B cell (primary cell): ENCODE measurements around the gene NDUFB6. TPM values are rescaled to one million over a fixed set of nuclear protein-coding genes. Genes with fewer than 3 reads are reported as not detected.

Experiments used
- ATAC-seq: fragments of 200-7000 bp; cut with Tn5 transposase; one replicate; pipeline ENCODE4 v1.10.0; 2021; ENCODE audit warnings: low read depth, mild to moderate bottlenecking, moderate number of reproducible peaks, moderate library complexity
- CTCF ChIA-PET: fragments of 350-600 bp; sonication (Branson Sonifier 250); formaldehyde crosslinking; loops from one replicate; lab custom pipeline; 2021; ENCODE audit warnings: antibody characterized with exemption, inconsistent platforms; lab: Charles Lee
- POLR2A ChIA-PET: fragments of 350-600 bp; sonication (Branson Sonifier 250); formaldehyde crosslinking; loops from one replicate; lab custom pipeline; 2021; ENCODE audit warnings: antibody characterized with exemption; lab: Charles Lee
- DNase-seq: peaks from one replicate; pipeline ENCODE4 v3.0.0; 2013
- H2AFZ ChIP-seq: 2 replicates; pipeline ENCODE4 v1.6.1; 2012; ENCODE audit warnings: mild to moderate bottlenecking, low read depth, low read length; ENCODE audit not compliant: insufficient read depth, poor library complexity, severe bottlenecking
- H3K27ac ChIP-seq, 2 donors: 1 replicate in 1 of 2; 2 replicates in 1 of 2; pipeline ENCODE4 v1.5.1; 2012 to 2013; ENCODE audit warnings: low read length in 2 of 2, mild to moderate bottlenecking in 2 of 2, moderate library complexity in 1 of 2
- H3K27me3 ChIP-seq, 4 experiments: fragments of 200-600 bp in 1 of 4; sonication (generic) in 1 of 4; replicated peaks in 1 of 4; 1 replicate in 2 of 4; 2 replicates in 2 of 4; pipeline versions ENCODE4 v1.6.1 to v1.7.0; 2013 to 2016; ENCODE audit warnings: low read length in 3 of 4, mild to moderate bottlenecking in 2 of 4, mixed read lengths in 1 of 4, moderate library complexity in 1 of 4; ENCODE audit not compliant: insufficient read depth in 4 of 4, control insufficient read depth in 3 of 4; ENCODE audit errors: control extremely low read depth in 1 of 4
- H3K36me3 ChIP-seq, 2 experiments: replicated peaks in 1 of 2; 1 replicate in 1 of 2; 2 replicates in 1 of 2; pipeline versions ENCODE4 v1.6.1 to v1.7.1; 2013; ENCODE audit warnings: low read length in 1 of 2; ENCODE audit not compliant: insufficient read depth in 2 of 2, control insufficient read depth in 1 of 2; ENCODE audit errors: control extremely low read depth in 1 of 2, extremely low read depth in 1 of 2
- H3K4me1 ChIP-seq, 2 donors: fragments of 200-600 bp in 1 of 2; sonication (generic) in 1 of 2; 1 replicate in 1 of 2; 2 replicates in 1 of 2; pipeline versions ENCODE4 v1.5.1 to v1.6.1; 2013 to 2017; ENCODE audit warnings: low read length in 2 of 2; ENCODE audit not compliant: control insufficient read depth in 2 of 2, insufficient read depth in 2 of 2
- H3K4me2 ChIP-seq: replicated peaks from 2 replicates; pipeline ENCODE3; 2012; ENCODE audit warnings: mild to moderate bottlenecking, low read depth, low read length; ENCODE audit not compliant: poor library complexity, severe bottlenecking
- H3K4me3 ChIP-seq, 5 experiments: fragments of 200-600 bp in 1 of 5; sonication (generic) in 1 of 5; 1 replicate in 3 of 5; 2 replicates in 2 of 5; pipeline versions ENCODE4 v1.5.1 to v1.7.0; 2011 to 2016; ENCODE audit warnings: low read length in 4 of 5, mild to moderate bottlenecking in 4 of 5, low read depth in 2 of 5, control low read depth in 1 of 5, moderate library complexity in 1 of 5; ENCODE audit not compliant: insufficient read depth in 1 of 5; ENCODE audit errors: control extremely low read depth in 1 of 5, extremely low read depth in 1 of 5
- H3K79me2 ChIP-seq: fragments of 200-600 bp; sonication (generic); one replicate; pipeline ENCODE4 v1.6.0; 2016; ENCODE audit warnings: low read length; ENCODE audit not compliant: control insufficient read depth, insufficient read depth
- H3K9ac ChIP-seq: fragments of 200-600 bp; sonication (generic); 2 replicates; pipeline ENCODE4 v1.6.1; 2017; ENCODE audit warnings: mild to moderate bottlenecking, low read length, moderate library complexity
- H3K9me3 ChIP-seq, 3 donors: one replicate each; pipeline versions ENCODE4 v1.6.1 to v1.7.1; 2013; ENCODE audit warnings: low read length in 2 of 3; ENCODE audit not compliant: control insufficient read depth in 2 of 3, insufficient read depth in 1 of 3; ENCODE audit errors: control extremely low read depth in 1 of 3
- H4K20me1 ChIP-seq: 2 replicates; pipeline ENCODE4 v1.6.0; 2012; ENCODE audit warnings: mild to moderate bottlenecking, low read length; ENCODE audit not compliant: insufficient read depth, control insufficient read depth, poor library complexity, severe bottlenecking
- H3K27ac Mint-ChIP-seq: one replicate; pipeline ENCODE4 v1.8.0; 2021; ENCODE audit warnings: mixed read lengths
- H3K27me3 Mint-ChIP-seq: one replicate; pipeline ENCODE4 v1.8.0; 2021; ENCODE audit warnings: mixed read lengths
- H3K4me1 Mint-ChIP-seq: one replicate; pipeline ENCODE4 v1.8.0; 2021; ENCODE audit warnings: mixed read lengths
- H3K4me3 Mint-ChIP-seq: one replicate; pipeline ENCODE4 v1.8.0; 2021; ENCODE audit warnings: mixed read lengths
- H3K9me3 Mint-ChIP-seq: one replicate; pipeline ENCODE4 v1.8.0; 2022; ENCODE audit warnings: mixed read lengths; ENCODE audit not compliant: insufficient read depth
- CTCF ChIP-seq: fragments of 200-600 bp; IDR thresholded peaks from one replicate; pipeline ENCODE4 v1.8.0; 2022; ENCODE audit warnings: antibody characterized with exemption, mild to moderate bottlenecking
- EZH2 ChIP-seq: IDR thresholded peaks from 2 replicates; pipeline ENCODE4 v1.6.1; 2012; ENCODE audit warnings: borderline replicate concordance, low read depth, mild to moderate bottlenecking, moderate library complexity, low read length; ENCODE audit not compliant: insufficient read depth, poor library complexity, severe bottlenecking
- whole genome bisulfite sequencing: methylation state at CpG from one replicate; pipeline ENCODE4 v1.1.5; 2013; ENCODE audit warnings: missing lambda C conversion rate; ENCODE audit not compliant: insufficient coverage; 5-methylcytosine and 5-hydroxymethylcytosine counted together
- intact Hi-C: fragments of 100-400 bp; cut with micrococcal nuclease; formaldehyde crosslinking; loops from one replicate; pipeline ENCODE4 v1.10.0; 2022
- polyA plus RNA-seq: library from polyadenylated mRNA; depleted of rRNA; stranded (reverse); fragments of >200 nt; gene quantifications from 2 replicates; pipeline ENCODE4 v1.2.3, GENCODE V29; 2012
- total RNA-seq, 2 donors: library from RNA; stranded (reverse); fragments of 120-200 nt in 1 of 2; gene quantifications; 1 replicate in 1 of 2; 2 replicates in 1 of 2; pipeline versions ENCODE4 v1.2.3 to v1.2.4, GENCODE V29; 2013 to 2022

The NDUFB6 gene
- total and polyA plus RNA-seq, 2 donors (not counting 1 experiment from before 2014, with no cell fraction given) = 7.4 to 13.6 TPM

- ATAC-seq = no peak
- peaks cover 87% of the 10 kb centered on the region for H3K79me2 ChIP-seq
- H4K20me1 ChIP-seq = peaks cover 16% of the 10 kb centered on the region
- no peak overlapping the region for H2AFZ ChIP-seq
- no peak overlapping the region for H3K27ac ChIP-seq
- H3K9me3 ChIP-seq = peaks cover 0 to 4% (median 1%) of the 10 kb centered on the region in 3 donors
- Mint-ChIP-seq H3K9me3 (peaks cover 3% of the 10 kb centered on the region), H3K4me1 (peaks cover 33% of the 10 kb centered on the region), H3K27me3 (no peaks in the 10 kb centered on the region), H3K27ac (no peak overlapping the region), H3K4me3 (no peak overlapping the region)
- TF ChIP-seq CTCF (no peak), EZH2 (no peak)
- peaks cover 0 to 12% of the 10 kb centered on the region in 2 experiments for H3K36me3 ChIP-seq
- H3K9ac ChIP-seq = no peak overlapping the region
- intact Hi-C loops = no loop called here
- ChIA-PET CTCF (no interaction called here), POLR2A (no interaction called here)
- no peak overlapping the region for H3K4me2 ChIP-seq
- peaks cover 2% of the 10 kb centered on the region in 2 donors for H3K4me1 ChIP-seq
- no peak overlapping the region for H3K4me3 ChIP-seq
- no peak for DNase-seq
- H3K27me3 ChIP-seq = no peaks in the 10 kb centered on the region
- no CpG with 5 or more reads among the region's 1 CpG for WGBS
These were observed 54.7 kb downstream of the NDUFB6 start for GRCh38 chr9:32518276-32518675.

- Histone ChIP-seq H3K4me3 (no peak overlapping the region), H4K20me1 (peaks cover 14% of the 10 kb centered on the region), H3K27ac (no peak overlapping the region), H2AFZ (no peak overlapping the region), H3K36me3 (peaks cover 0 to 2% of the 10 kb centered on the region in 2 experiments), H3K4me2 (no peak overlapping the region), H3K4me1 (no peaks in the 10 kb centered on the region), H3K27me3 (no peaks in the 10 kb centered on the region), H3K9ac (no peak overlapping the region), H3K9me3 (peaks cover 0 to 4% (median 1%) of the 10 kb centered on the region in 3 donors), H3K79me2 (peaks cover 70% of the 10 kb centered on the region)
- ATAC-seq (no peak), DNase-seq (no peak)
- CTCF ChIA-PET = no interaction called here
- Mint-ChIP-seq H3K4me3 (no peak overlapping the region), H3K4me1 (peaks cover 31% of the 10 kb centered on the region), H3K27ac (no peak overlapping the region), H3K27me3 (no peaks in the 10 kb centered on the region), H3K9me3 (peaks cover 3% of the 10 kb centered on the region)
- TF ChIP-seq CTCF (no peak), EZH2 (no peak)
- POLR2A ChIA-PET = no interaction called here
- intact Hi-C loops = no loop called here
These were observed 56.7 kb downstream of the NDUFB6 start for GRCh38 chr9:32516241-32516640.
